ENCODE data around the gene DPYSL4.

DNA sequence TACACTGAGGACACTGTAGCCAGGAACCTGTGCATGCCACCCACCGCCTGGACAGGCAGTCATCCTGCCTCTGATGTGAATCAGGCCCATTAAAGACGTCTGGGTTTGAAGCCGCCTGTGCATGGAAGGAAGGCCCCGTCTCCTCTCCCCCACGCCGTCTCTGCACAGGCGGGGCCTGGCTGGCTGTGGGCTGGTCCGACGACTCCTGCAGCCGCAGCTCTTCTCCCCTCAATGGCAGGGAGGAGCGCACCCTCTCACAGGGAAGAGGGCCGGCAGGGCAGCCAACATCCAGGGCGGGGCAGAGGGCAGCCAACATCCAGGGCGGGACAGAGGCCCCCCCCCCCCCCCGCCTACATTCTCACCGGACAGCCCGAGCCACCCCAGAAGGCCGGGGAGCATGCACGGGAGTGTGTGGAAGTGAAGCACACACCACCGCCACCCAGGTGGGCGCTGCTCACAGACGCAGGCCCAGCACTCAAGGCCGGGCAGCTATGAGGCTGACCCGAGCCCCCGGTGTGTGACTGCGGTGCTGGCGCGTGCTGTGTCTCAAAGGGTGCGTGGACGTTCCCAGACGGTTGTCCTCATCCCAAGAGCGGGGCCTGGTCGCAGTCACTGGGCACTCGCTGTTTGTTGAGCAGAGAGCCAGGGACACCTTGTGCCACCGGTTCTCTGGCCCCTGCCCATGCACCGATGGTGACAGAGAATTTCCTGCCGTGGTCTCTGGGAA lies 19.1 kb downstream of the DPYSL4 start:
- TF ChIP-seq CTCF (IDR thresholded peaks at IDR 0.05) (no peak), POLR2A (IDR thresholded peaks at IDR 0.05) (no peak)

All from Peyer's patch (tissue), 4 donors.